HEK293 (cell line): ENCODE data around the gene SPIRE2.

Source experiments
- CTCF ChIP-seq: fragments of 450-650 bp; formaldehyde crosslinking; IDR thresholded peaks from 2 replicates; pipeline ENCODE4 v1.5.1; 2016; ENCODE audit warnings: missing biosample characterization, missing genetic modification characterization
- KLF7 ChIP-seq: fragments of 450-650 bp; formaldehyde crosslinking; IDR thresholded peaks from 2 replicates; pipeline ENCODE4 v1.5.1; 2016; ENCODE audit warnings: missing biosample characterization, missing genetic modification characterization, borderline replicate concordance
- MYNN ChIP-seq: fragments of 450-650 bp; formaldehyde crosslinking; IDR thresholded peaks from 2 replicates; pipeline ENCODE4 v1.5.1; 2016; ENCODE audit warnings: missing biosample characterization, missing genetic modification characterization, borderline replicate concordance
- SALL2 ChIP-seq: fragments of 450-650 bp; formaldehyde crosslinking; IDR thresholded peaks from 2 replicates; pipeline ENCODE4 v1.5.0; 2017; ENCODE audit warnings: missing biosample characterization, mild to moderate bottlenecking, missing genetic modification characterization, borderline replicate concordance
- YY1 ChIP-seq: fragments of 450-650 bp; formaldehyde crosslinking; IDR thresholded peaks from 2 replicates; pipeline ENCODE4 v1.5.1; 2018; ENCODE audit warnings: missing biosample characterization, missing genetic modification characterization
- ZNF140 ChIP-seq: fragments of 450-650 bp; formaldehyde crosslinking; IDR thresholded peaks from 2 replicates; pipeline ENCODE4 v1.5.1; 2016; ENCODE audit warnings: missing biosample characterization, missing genetic modification characterization
- ZNF354C ChIP-seq: fragments of 450-650 bp; formaldehyde crosslinking; IDR thresholded peaks from 2 replicates; pipeline ENCODE4 v1.5.1; 2016; ENCODE audit warnings: missing biosample characterization, missing genetic modification characterization, low read depth, borderline replicate concordance
- ZNF473 ChIP-seq: fragments of 450-650 bp; formaldehyde crosslinking; IDR thresholded peaks from 2 replicates; pipeline ENCODE4 v1.5.1; 2017; ENCODE audit warnings: missing biosample characterization, missing genetic modification characterization
- ZNF549 ChIP-seq: fragments of 450-650 bp; IDR thresholded peaks from 2 replicates; pipeline ENCODE4 v1.5.1; 2018; ENCODE audit warnings: missing biosample characterization, missing genetic modification characterization, mild to moderate bottlenecking, inconsistent platforms, moderate library complexity
- ZNF610 ChIP-seq: fragments of 450-650 bp; formaldehyde crosslinking; IDR thresholded peaks from 2 replicates; pipeline ENCODE4 v1.5.1; 2016; ENCODE audit warnings: missing biosample characterization, missing genetic modification characterization, borderline replicate concordance
- ZNF639 ChIP-seq: fragments of 450-650 bp; formaldehyde crosslinking; IDR thresholded peaks from 2 replicates; pipeline ENCODE4 v1.5.1; 2016; ENCODE audit warnings: missing biosample characterization, missing genetic modification characterization
- TF ChIP-seq, protein P1 (sequence below): fragments of 450-650 bp; formaldehyde crosslinking; IDR thresholded peaks from 2 replicates; pipeline ENCODE4 v1.5.1; 2016; ENCODE audit warnings: missing biosample characterization, missing genetic modification characterization
- TF ChIP-seq, protein P2 (sequence below): fragments of 450-650 bp; formaldehyde crosslinking; IDR thresholded peaks from 2 replicates; pipeline ENCODE4 v1.5.1; 2016; ENCODE audit warnings: missing biosample characterization, missing genetic modification characterization

DNA sequence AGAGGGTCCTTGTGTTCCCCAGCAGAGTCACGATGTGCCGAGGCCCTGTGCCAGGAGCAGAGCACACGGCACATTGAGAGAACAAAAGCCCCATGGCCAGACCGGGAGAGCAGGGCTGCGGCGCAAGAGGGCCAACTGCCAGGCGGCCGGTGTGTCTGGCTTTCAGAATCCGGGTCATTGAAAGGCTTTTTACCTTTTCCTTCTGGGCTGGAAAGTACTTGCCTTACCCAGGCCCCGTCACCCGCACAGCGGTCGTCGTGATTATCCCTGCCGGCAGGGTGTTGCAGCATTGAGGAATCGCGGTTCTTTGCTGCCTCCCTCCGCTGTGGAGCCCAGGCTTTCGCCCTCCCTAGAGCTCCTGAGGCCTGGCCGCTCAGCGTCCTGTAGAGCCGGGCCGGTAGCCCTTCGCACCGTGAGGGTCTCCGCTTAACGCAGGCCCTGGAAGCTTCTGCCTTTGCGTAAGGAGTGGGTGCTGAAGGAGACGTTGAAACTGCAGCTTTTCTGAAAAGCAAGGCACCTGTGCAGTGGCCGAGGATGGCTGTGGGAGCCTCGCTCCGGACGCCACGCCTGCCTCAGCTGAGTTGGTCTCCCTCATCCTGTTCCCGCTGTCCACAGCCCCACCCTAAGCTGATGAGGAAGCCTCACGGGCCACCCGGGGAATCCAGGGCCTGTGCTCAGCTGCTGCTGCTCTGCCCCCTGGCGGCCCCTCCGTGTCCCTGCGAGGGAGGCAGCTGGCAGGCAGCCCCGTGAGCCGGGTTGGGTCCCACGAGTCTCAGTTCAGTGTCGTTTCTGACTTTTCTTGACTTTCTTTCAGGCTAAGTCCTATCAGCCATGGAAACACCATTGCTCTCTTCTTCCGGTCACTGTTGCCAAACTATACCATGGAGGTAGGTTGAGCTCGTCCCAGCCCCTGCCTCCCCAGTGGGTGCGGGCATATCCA is 81.8 kb downstream of the SPIRE2 start:
- TF ChIP-seq CTCF (peak; percentile 79), SALL2 (tag by site-specific recombination) (no peak), YY1 (tag by site-specific recombination) (no peak), ZNF354C (tag by site-specific recombination) (no peak), ZNF473 (tag by site-specific recombination) (no peak), ZNF639 (tag by site-specific recombination) (no peak), ZNF610 (tag by site-specific recombination) (no peak), KLF7 (tag by site-specific recombination) (no peak), MYNN (tag by site-specific recombination) (no peak), ZNF140 (tag by site-specific recombination) (no peak), ZNF549 (tag by site-specific recombination) (no peak)
- TF ChIP-seq, protein P1, sequence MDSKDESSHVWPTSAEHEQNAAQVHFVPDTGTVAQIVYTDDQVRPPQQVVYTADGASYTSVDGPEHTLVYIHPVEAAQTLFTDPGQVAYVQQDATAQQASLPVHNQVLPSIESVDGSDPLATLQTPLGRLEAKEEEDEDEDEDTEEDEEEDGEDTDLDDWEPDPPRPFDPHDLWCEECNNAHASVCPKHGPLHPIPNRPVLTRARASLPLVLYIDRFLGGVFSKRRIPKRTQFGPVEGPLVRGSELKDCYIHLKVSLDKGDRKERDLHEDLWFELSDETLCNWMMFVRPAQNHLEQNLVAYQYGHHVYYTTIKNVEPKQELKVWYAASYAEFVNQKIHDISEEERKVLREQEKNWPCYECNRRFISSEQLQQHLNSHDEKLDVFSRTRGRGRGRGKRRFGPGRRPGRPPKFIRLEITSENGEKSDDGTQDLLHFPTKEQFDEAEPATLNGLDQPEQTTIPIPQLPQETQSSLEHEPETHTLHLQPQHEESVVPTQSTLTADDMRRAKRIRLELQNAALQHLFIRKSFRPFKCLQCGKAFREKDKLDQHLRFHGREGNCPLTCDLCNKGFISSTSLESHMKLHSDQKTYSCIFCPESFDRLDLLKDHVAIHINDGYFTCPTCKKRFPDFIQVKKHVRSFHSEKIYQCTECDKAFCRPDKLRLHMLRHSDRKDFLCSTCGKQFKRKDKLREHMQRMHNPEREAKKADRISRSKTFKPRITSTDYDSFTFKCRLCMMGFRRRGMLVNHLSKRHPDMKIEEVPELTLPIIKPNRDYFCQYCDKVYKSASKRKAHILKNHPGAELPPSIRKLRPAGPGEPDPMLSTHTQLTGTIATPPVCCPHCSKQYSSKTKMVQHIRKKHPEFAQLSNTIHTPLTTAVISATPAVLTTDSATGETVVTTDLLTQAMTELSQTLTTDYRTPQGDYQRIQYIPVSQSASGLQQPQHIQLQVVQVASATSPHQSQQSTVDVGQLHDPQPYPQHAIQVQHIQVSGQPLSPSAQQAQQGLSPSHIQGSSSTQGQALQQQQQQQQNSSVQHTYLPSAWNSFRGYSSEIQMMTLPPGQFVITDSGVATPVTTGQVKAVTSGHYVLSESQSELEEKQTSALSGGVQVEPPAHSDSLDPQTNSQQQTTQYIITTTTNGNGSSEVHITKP (tag by site-specific recombination) = no peak
- TF ChIP-seq, protein P2, sequence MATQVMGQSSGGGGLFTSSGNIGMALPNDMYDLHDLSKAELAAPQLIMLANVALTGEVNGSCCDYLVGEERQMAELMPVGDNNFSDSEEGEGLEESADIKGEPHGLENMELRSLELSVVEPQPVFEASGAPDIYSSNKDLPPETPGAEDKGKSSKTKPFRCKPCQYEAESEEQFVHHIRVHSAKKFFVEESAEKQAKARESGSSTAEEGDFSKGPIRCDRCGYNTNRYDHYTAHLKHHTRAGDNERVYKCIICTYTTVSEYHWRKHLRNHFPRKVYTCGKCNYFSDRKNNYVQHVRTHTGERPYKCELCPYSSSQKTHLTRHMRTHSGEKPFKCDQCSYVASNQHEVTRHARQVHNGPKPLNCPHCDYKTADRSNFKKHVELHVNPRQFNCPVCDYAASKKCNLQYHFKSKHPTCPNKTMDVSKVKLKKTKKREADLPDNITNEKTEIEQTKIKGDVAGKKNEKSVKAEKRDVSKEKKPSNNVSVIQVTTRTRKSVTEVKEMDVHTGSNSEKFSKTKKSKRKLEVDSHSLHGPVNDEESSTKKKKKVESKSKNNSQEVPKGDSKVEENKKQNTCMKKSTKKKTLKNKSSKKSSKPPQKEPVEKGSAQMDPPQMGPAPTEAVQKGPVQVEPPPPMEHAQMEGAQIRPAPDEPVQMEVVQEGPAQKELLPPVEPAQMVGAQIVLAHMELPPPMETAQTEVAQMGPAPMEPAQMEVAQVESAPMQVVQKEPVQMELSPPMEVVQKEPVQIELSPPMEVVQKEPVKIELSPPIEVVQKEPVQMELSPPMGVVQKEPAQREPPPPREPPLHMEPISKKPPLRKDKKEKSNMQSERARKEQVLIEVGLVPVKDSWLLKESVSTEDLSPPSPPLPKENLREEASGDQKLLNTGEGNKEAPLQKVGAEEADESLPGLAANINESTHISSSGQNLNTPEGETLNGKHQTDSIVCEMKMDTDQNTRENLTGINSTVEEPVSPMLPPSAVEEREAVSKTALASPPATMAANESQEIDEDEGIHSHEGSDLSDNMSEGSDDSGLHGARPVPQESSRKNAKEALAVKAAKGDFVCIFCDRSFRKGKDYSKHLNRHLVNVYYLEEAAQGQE (tag by site-specific recombination) = no peak
